Superior temporal gyrus (tissue), 1 donor: ENCODE results near the gene ADISSP.

Experiments used
- DNase-seq: peaks from one replicate; pipeline ENCODE4 v3.0.0-alpha.2; 2016; ENCODE audit errors: extremely low spot score

The ADISSP gene

GRCh38 chr20:3755269-3755668 lies 12.3 kb downstream of the ADISSP start:
- DNase-seq, result no peak

GRCh38 chr20:3754276-3754630 lies 13.3 kb downstream of the ADISSP start:
- no peak for DNase-seq

DNA sequence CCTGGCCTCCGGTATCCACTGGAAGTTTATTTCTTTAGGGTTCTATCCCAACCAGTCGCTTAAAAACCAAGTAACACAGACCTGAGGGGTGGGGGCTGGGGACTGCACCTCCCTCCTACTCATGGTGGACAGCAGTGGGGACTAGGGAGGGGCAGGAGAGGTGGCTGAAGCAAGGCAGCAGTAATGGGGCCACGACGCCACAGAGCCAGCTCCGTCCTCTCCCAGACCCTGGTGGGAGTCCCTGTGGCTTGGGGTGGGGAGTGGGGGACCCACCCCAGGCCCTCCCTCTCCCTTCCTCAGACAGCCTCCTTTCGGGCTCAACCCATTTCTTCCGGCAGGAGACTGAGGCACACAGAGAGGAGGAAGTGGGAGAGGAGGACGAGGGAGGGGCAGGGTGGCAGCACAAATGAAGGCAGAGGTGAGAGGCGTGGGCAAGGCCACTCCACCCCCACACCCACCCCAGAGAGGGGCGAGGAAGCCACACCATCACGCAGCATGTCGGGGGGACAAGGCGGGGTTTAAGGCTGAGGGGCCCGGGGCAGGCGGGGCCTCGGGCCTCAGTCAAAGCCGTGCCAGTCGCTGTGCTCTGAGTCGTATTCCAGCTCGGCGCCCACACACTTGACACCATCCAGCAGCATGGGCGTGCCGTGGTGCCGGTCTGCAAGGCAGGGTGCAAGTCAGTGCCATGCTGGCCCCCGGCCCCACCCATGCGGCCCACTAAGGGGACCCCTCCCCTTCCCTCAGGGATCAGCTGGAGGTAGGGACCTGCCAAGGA lies 13.9 kb downstream of the ADISSP start:
- DNase-seq, result no peak

DNA sequence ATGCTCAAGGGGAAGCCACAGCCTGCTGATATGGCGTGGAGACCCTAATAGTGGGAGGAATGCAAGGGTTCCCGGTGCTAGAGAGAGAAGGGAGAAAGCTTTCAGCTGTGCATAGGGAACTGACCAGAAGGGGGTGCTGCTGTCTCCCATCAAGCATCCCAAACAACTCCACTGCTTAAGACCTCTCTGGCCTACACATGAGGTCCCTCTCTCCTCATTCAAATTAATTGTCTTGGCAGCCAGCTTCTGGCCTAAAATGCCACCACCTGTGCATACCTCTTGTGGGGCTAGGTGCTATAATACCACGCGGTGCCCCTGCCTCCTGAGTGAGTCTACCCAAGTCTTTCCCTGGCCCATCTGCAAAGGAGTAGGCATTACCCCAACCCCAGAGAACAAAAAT lies 14.5 kb downstream of the ADISSP start:
- peak; percentile 74 for DNase-seq

GRCh38 chr20:3752386-3752759 lies 15.2 kb downstream of the ADISSP start:
- no peak for DNase-seq

- no peak for DNase-seq
These were observed 15.7 kb downstream of the ADISSP start for GRCh38 chr20:3751675-3752385.

- no peak for DNase-seq
These were observed 16.3 kb downstream of the ADISSP start for GRCh38 chr20:3751305-3751674.

DNA sequence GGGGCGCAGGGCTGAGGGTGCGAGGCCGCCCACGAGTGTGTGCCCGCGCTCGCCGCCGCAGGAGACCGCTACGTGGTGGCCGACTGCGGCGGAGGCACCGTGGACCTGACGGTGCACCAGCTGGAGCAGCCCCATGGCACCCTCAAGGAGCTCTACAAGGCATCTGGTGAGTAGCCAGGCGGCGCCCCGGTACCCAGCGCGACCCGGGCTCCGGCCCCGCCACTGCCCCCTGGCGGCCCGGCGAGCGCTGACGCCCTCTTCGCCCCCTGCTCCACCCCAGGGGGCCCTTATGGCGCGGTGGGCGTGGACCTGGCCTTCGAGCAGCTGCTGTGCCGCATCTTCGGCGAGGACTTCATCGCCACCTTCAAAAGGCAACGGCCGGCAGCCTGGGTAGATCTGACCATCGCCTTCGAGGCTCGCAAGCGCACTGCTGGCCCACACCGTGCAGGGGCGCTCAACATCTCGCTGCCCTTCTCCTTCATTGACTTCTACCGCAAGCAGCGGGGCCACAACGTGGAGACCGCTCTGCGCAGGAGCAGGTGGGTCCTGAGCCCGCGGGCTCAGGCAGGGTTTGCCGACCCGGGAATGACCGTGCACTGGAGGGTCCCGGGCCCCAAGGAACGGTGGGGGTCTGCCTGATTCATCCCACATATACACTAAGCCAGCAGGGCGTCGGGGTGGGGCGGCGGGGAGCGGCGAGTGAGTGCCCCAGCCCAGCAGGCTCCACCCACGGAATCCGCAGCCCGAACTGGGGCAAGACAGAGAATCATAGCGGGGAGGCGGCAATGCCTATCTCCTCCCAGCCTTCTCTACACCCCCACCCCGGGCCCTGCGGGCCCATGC lies 17.6 kb downstream of the ADISSP start:
- no peak for DNase-seq

- DNase-seq, result no peak
These were observed 18.4 kb downstream of the ADISSP start for GRCh38 chr20:3749087-3749688.

DNA sequence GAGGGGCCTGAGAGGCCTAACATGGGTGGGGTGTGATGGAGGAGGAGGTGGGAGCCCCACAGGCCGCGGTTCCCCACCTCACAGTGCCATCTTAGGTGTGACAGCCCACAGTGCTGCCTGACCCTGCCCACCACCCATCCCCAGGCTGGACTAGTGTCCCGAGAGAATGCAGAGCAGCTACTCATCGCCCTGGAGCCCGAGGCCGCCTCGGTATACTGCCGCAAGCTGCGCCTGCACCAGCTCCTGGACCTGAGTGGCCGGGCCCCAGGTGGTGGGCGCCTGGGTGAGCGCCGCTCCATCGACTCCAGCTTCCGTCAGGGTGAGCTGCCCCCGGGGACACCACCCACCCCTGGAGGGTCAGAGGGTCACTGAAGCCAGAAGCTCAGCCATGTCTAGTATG lies 19.5 kb downstream of the ADISSP start:
- no peak for DNase-seq

GRCh38 chr20:3747471-3747870 lies 20.1 kb downstream of the ADISSP start:
- DNase-seq, result no peak

GRCh38 chr20:3745686-3746173 lies 21.8 kb downstream of the ADISSP start:
- no peak for DNase-seq

- no peak for DNase-seq
These were observed 22.5 kb downstream of the ADISSP start for GRCh38 chr20:3744806-3745685.

DNA sequence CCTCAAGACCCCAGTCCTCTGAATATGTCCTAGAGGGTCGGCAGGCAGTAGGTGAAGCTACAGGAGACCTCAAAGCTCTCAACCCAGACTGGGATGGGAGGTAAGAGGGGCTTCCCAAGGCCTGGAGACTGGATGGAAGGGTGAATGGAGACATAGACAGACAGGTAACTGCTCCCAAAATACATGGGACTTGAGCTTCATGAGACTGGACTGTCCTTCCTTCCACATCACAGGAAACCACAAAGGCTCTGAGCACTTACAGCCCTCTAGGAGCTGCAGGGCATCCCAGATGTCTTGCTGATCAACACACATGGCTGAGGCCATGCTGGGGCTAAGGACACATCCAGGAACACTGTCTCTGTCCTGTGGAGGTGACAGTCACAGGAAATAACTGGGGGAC lies 23.5 kb downstream of the ADISSP start:
- no peak for DNase-seq

DNA sequence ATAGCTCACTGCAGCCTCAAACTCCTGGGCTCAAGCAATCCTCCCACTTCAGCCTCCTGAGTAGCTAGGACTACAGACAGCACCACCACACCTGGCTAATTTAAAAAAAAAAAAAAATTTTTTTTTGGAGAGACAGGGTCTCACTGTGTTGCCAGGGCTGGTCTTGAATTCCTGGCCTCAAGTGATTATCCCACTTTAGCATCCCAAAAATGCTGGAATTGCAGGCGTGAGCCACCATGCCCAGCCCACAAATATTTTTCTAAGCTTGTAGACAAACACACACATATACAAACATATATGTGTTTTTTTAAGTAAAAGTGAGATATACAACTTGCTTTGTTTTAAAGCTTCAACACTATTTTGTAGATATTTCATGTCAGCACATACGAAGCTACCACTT lies 24.3 kb downstream of the ADISSP start:
- no peak for DNase-seq

GRCh38 chr20:3741836-3742458 lies 25.6 kb downstream of the ADISSP start:
- no peak for DNase-seq

- no peak for DNase-seq
These were observed 26.8 kb downstream of the ADISSP start for GRCh38 chr20:3740615-3741301.

- no peak for DNase-seq
These were observed 27.6 kb downstream of the ADISSP start for GRCh38 chr20:3739926-3740451.

- DNase-seq, result no peak
These were observed 28.3 kb downstream of the ADISSP start for GRCh38 chr20:3739054-3739925.
